Esophagus muscularis mucosa (tissue), 4 donors: ENCODE measurements around the gene POT1. TPM values are rescaled to one million over a fixed set of nuclear protein-coding genes. Genes with fewer than 3 reads are reported as not detected.

ENCODE experiments used
- DNase-seq: peaks from one replicate; pipeline ENCODE4 v3.0.0-alpha.2; 2017; ENCODE audit errors: extremely low spot score
- H3K27ac ChIP-seq, 4 donors: fragments of 200-600 bp; sonication (generic); replicated peaks in 1 of 4; 1 replicate in 3 of 4; 2 replicates in 1 of 4; pipeline ENCODE4 v1.5.1; 2016 to 2019; ENCODE audit warnings: mild to moderate bottlenecking in 1 of 4
- H3K27me3 ChIP-seq, 4 donors: fragments of 200-600 bp; sonication (generic); one replicate each; pipeline versions ENCODE4 v1.5.1 to v1.6.0; 2016 to 2019
- H3K36me3 ChIP-seq, 4 donors: fragments of 200-600 bp; sonication (generic); one replicate each; pipeline ENCODE4 v1.5.1; 2016 to 2019
- H3K4me1 ChIP-seq, 4 donors: fragments of 200-600 bp; sonication (generic); one replicate each; pipeline ENCODE4 v1.5.1; 2016 to 2019
- H3K4me3 ChIP-seq, 4 donors: fragments of 200-600 bp; sonication (generic); 1 replicate in 2 of 4; 2 replicates in 2 of 4; pipeline ENCODE4 v1.5.1; 2016 to 2019; ENCODE audit warnings: mild to moderate bottlenecking in 4 of 4, moderate library complexity in 1 of 4
- H3K9me3 ChIP-seq, 4 donors: fragments of 200-600 bp; sonication (generic); 1 replicate in 3 of 4; 2 replicates in 1 of 4; pipeline ENCODE4 v1.5.1; 2016 to 2019
- CTCF ChIP-seq, 3 experiments: fragments of 200-600 bp in 2 of 3; fragments of 450-650 bp in 1 of 3; sonication (generic) in 2 of 3; IDR thresholded peaks; one replicate each; pipeline ENCODE4 v1.5.1; 2017 to 2019; ENCODE audit warnings: antibody characterized with exemption in 3 of 3, mild to moderate bottlenecking in 2 of 3, moderate library complexity in 1 of 3
- EP300 ChIP-seq: sonication (generic); formaldehyde crosslinking; IDR thresholded peaks from one replicate; pipeline ENCODE4 v1.6.1; 2017; ENCODE audit warnings: antibody characterized with exemption
- POLR2A ChIP-seq: fragments of 450-650 bp; IDR thresholded peaks from one replicate; pipeline ENCODE4 v1.6.1; 2017; ENCODE audit warnings: antibody characterized with exemption, moderate library complexity, mild to moderate bottlenecking, low read depth
- POLR2AphosphoS5 ChIP-seq, 2 donors: sonication (generic); formaldehyde crosslinking; IDR thresholded peaks; one replicate each; pipeline ENCODE4 v1.6.1; 2017; ENCODE audit warnings: antibody characterized with exemption in 2 of 2
- WGBS: methylation state at CpG from one replicate; pipeline ENCODE4 v1.1.5; 2018; 5-methylcytosine and 5-hydroxymethylcytosine counted together
- intact Hi-C: fragments of 100-400 bp; cut with DNase I; formaldehyde crosslinking; loops from one replicate; pipeline ENCODE4 v1.15.1; 2023
- total RNA-seq, 4 donors: library from RNA; depleted of rRNA; stranded (reverse); fragments of >200 nt; gene quantifications; one replicate each; pipeline versions ENCODE4 v1.1.0 to v1.2.1, GENCODE V29; 2016

POT1 gene
- total RNA-seq, 4 donors from 2014 or later = 19.4 to 31.6 (median 20.5) TPM

- no peak for DNase-seq
- H3K4me1 ChIP-seq = peaks cover 0 to 5% (median 0%) of the 10 kb centered on the region in 4 donors
- no peaks in the 10 kb centered on the region for H3K9me3 ChIP-seq
- no peaks in the 10 kb centered on the region for H3K36me3 ChIP-seq
- H3K27ac ChIP-seq = no peak overlapping the region
- intact Hi-C loops = no loop called here
- WGBS = 88% methylated on average over 1 of the region's 1 CpG
- H3K27me3 ChIP-seq = no peaks in the 10 kb centered on the region
- H3K4me3 ChIP-seq = no peak overlapping the region
- no peak for TF ChIP-seq EP300
These were observed 149.0 kb downstream of the POT1 start for GRCh38 chr7:124780608-124781007.

GRCh38 chr7:124780056-124780455 lies 149.6 kb downstream of the POT1 start:
- Histone ChIP-seq H3K27ac (no peak overlapping the region), H3K9me3 (no peaks in the 10 kb centered on the region), H3K4me1 (peaks cover 0 to 2% (median 0%) of the 10 kb centered on the region in 4 donors), H3K36me3 (no peaks in the 10 kb centered on the region), H3K27me3 (no peaks in the 10 kb centered on the region), H3K4me3 (no peak overlapping the region)
- intact Hi-C loops = no loop called here
- DNase-seq = no peak
- TF ChIP-seq POLR2A = no peak
- TF ChIP-seq CTCF (IDR thresholded peaks at IDR 0.05) = no peak
- no peak for TF ChIP-seq POLR2AphosphoS5 (IDR thresholded peaks at IDR 0.05)
- TF ChIP-seq EP300 = no peak

- Histone ChIP-seq H3K27me3 (no peaks in the 10 kb centered on the region), H3K4me1 (no peaks in the 10 kb centered on the region), H3K27ac (no peak overlapping the region), H3K4me3 (no peak overlapping the region), H3K9me3 (no peaks in the 10 kb centered on the region), H3K36me3 (no peaks in the 10 kb centered on the region)
- no peak for TF ChIP-seq EP300
- TF ChIP-seq POLR2A = no peak
- no peak for TF ChIP-seq POLR2AphosphoS5 (IDR thresholded peaks at IDR 0.05)
- no peak for TF ChIP-seq CTCF (IDR thresholded peaks at IDR 0.05)
- DNase-seq = no peak
- intact Hi-C loops = no loop called here
These were observed 150.0 kb downstream of the POT1 start for GRCh38 chr7:124779620-124780019.

GRCh38 chr7:124779194-124779593 lies 150.4 kb downstream of the POT1 start:
- Histone ChIP-seq H3K4me3 (no peak overlapping the region), H3K9me3 (no peaks in the 10 kb centered on the region), H3K27ac (no peak overlapping the region), H3K36me3 (no peaks in the 10 kb centered on the region), H3K27me3 (no peaks in the 10 kb centered on the region), H3K4me1 (no peaks in the 10 kb centered on the region)
- 67% methylated on average over 3 of the region's 3 CpGs for WGBS
- TF ChIP-seq POLR2AphosphoS5 (IDR thresholded peaks at IDR 0.05) (no peak), EP300 (no peak), POLR2A (no peak), CTCF (IDR thresholded peaks at IDR 0.05) (no peak)
- DNase-seq = no peak
- intact Hi-C loops = no loop called here

- intact Hi-C loops = no loop called here
- DNase-seq = no peak
These were observed 152.4 kb downstream of the POT1 start for GRCh38 chr7:124777268-124777667.

More at GRCh38 chr7:124777268-124777667, 152.4 kb downstream of the POT1 start:
- Histone ChIP-seq H3K36me3 (no peaks in the 10 kb centered on the region), H3K4me1 (no peaks in the 10 kb centered on the region), H3K27ac (no peak overlapping the region), H3K9me3 (no peaks in the 10 kb centered on the region), H3K27me3 (no peaks in the 10 kb centered on the region), H3K4me3 (no peak overlapping the region)
- WGBS = 82% methylated on average over 2 of the region's 2 CpGs
- TF ChIP-seq POLR2A = no peak
- TF ChIP-seq EP300 = no peak
- TF ChIP-seq CTCF (IDR thresholded peaks at IDR 0.05) = no peak
- TF ChIP-seq POLR2AphosphoS5 (IDR thresholded peaks at IDR 0.05) = no peak
